ENCODE data around the gene ATP1B3. TPM values are rescaled to one million over a fixed set of nuclear protein-coding genes. Genes with fewer than 3 reads are reported as not detected.

ATP1B3 gene
- total RNA-seq, 1 donor from 2014 or later, result 248 TPM

- Mint-ChIP-seq H3K4me3 (ENCODE audit: unreplicated experiment) (no peak overlapping the region), H3K27ac (ENCODE audit: unreplicated experiment) (no peak overlapping the region), H3K36me3 (ENCODE audit: low read depth, unreplicated experiment) (peaks cover 12% of the 10 kb centered on the region), H3K4me1 (ENCODE audit: low read depth, unreplicated experiment) (peaks cover 1% of the 10 kb centered on the region), H3K27me3 (ENCODE audit: low read depth, unreplicated experiment) (no peaks in the 10 kb centered on the region), H3K9me3 (ENCODE audit: unreplicated experiment) (no peaks in the 10 kb centered on the region)
- Histone ChIP-seq H3K36me3 (ENCODE audit: insufficient read depth, low read length) (no peaks in the 10 kb centered on the region), H3K9me3 (ENCODE audit: insufficient read depth, low read depth, low read length) (no peaks in the 10 kb centered on the region), H4K20me1 (ENCODE audit: insufficient read depth, low read length) (no peaks in the 10 kb centered on the region), H3K4me1 (ENCODE audit: insufficient read depth, low read length) (no peaks in the 10 kb centered on the region), H3K79me2 (ENCODE audit: insufficient read depth, low read length) (no peaks in the 10 kb centered on the region), H3K4me3 (ENCODE audit: insufficient read depth, low read depth, low read length) (no peak overlapping the region), H3K9ac (ENCODE audit: low read length) (no peak overlapping the region), H3K27me3 (ENCODE audit: insufficient read depth, low read length) (no peaks in the 10 kb centered on the region), H3K4me2 (ENCODE audit: low read length) (no peak overlapping the region), H2AFZ (ENCODE audit: low read depth, low read length) (no peak overlapping the region), H3K27ac (ENCODE audit: low read depth, low read length) (no peak overlapping the region)
- no peak for TF ChIP-seq EZH2 (IDR thresholded peaks at IDR 0.05; ENCODE audit: insufficient read depth, low read length)
- no peak for TF ChIP-seq CTCF (IDR thresholded peaks at IDR 0.05; ENCODE audit: insufficient read depth, low read depth, low read length)
- FAIRE-seq, result no peak
- no peak for DNase-seq (ENCODE audit: low read depth)
Observed at GRCh38 chr3:141945726-141946485, 69.5 kb downstream of the ATP1B3 start.

DNA sequence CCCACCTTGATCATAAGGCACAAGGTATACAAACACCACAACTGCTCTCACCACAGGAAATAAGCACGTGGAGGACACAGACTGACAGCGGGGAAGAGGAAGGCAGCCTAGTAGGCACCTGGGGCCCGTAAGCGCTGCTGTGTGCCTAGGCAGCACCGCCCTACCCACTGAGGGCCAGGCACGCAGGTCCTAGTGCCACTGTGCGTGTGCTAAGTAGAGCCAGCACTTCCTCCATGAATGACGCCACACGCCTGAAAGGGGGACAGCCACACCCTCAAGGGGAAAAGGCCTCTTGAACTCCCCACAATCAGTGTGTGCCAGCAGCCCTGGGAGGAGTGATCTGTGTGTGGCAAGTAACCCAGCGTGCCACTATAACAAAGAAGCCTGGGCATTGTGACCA is 73.0 kb downstream of the ATP1B3 start:
- Histone ChIP-seq H3K9ac (ENCODE audit: low read length) (no peak overlapping the region), H3K4me2 (ENCODE audit: low read length) (no peak overlapping the region), H3K27ac (ENCODE audit: low read depth, low read length) (no peak overlapping the region), H3K9me3 (ENCODE audit: insufficient read depth, low read depth, low read length) (no peaks in the 10 kb centered on the region), H3K79me2 (ENCODE audit: insufficient read depth, low read length) (no peaks in the 10 kb centered on the region), H3K4me1 (ENCODE audit: insufficient read depth, low read length) (no peaks in the 10 kb centered on the region), H3K27me3 (ENCODE audit: insufficient read depth, low read length) (no peaks in the 10 kb centered on the region), H3K36me3 (ENCODE audit: insufficient read depth, low read length) (peaks cover 2% of the 10 kb centered on the region), H2AFZ (ENCODE audit: low read depth, low read length) (no peak overlapping the region), H3K4me3 (ENCODE audit: insufficient read depth, low read depth, low read length) (no peak overlapping the region), H4K20me1 (ENCODE audit: insufficient read depth, low read length) (no peaks in the 10 kb centered on the region)
- no peak for FAIRE-seq
- Mint-ChIP-seq H3K27ac (ENCODE audit: unreplicated experiment) (no peak overlapping the region), H3K9me3 (ENCODE audit: unreplicated experiment) (no peaks in the 10 kb centered on the region), H3K4me3 (ENCODE audit: unreplicated experiment) (no peak overlapping the region), H3K4me1 (ENCODE audit: low read depth, unreplicated experiment) (peaks cover 1% of the 10 kb centered on the region), H3K36me3 (ENCODE audit: low read depth, unreplicated experiment) (peaks cover 18% of the 10 kb centered on the region), H3K27me3 (ENCODE audit: low read depth, unreplicated experiment) (no peaks in the 10 kb centered on the region)
- DNase-seq (ENCODE audit: low read depth), result no peak
- TF ChIP-seq CTCF (IDR thresholded peaks at IDR 0.05; ENCODE audit: insufficient read depth, low read depth, low read length), result no peak
- TF ChIP-seq EZH2 (IDR thresholded peaks at IDR 0.05; ENCODE audit: insufficient read depth, low read length), result no peak

DNA sequence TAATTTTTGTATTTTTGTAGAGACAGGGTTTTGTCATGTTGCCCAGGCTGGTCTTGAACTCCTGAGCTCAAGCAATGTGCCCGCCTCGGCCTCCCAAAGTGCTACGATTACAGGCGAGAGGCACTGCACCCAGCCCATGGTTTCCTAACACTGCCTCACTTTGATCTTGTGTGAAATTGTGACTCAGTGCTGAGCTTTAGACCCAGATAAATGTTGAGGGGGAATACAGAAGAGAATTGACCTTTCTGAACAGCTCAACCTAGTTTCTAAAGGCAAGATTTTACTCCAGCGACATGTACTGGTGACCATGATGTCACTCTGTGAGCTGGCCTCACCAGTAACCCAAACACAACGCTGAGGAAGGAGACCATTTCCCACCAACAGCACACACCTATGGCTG is 73.5 kb downstream of the ATP1B3 start:
- no peak overlapping the region for H3K4me3 ChIP-seq (ENCODE audit: insufficient read depth, low read depth, low read length)
- TF ChIP-seq EZH2 (IDR thresholded peaks at IDR 0.05; ENCODE audit: insufficient read depth, low read length) (no peak), CTCF (IDR thresholded peaks at IDR 0.05; ENCODE audit: insufficient read depth, low read depth, low read length) (no peak)
- H3K9me3 Mint-ChIP-seq (ENCODE audit: unreplicated experiment), result no peaks in the 10 kb centered on the region
- no peaks in the 10 kb centered on the region for H4K20me1 ChIP-seq (ENCODE audit: insufficient read depth, low read length)
- no peaks in the 10 kb centered on the region for H3K79me2 ChIP-seq (ENCODE audit: insufficient read depth, low read length)
- no peak overlapping the region for H3K27ac ChIP-seq (ENCODE audit: low read depth, low read length)
- peaks cover 3% of the 10 kb centered on the region for H3K4me1 ChIP-seq (ENCODE audit: insufficient read depth, low read length)
- H3K27me3 Mint-ChIP-seq (ENCODE audit: low read depth, unreplicated experiment), result no peaks in the 10 kb centered on the region
- no peaks in the 10 kb centered on the region for H3K9me3 ChIP-seq (ENCODE audit: insufficient read depth, low read depth, low read length)
- FAIRE-seq (no peak), DNase-seq (ENCODE audit: low read depth) (no peak)
- H3K4me1 Mint-ChIP-seq (ENCODE audit: low read depth, unreplicated experiment), result peaks cover 2% of the 10 kb centered on the region
- H3K27me3 ChIP-seq (ENCODE audit: insufficient read depth, low read length), result no peaks in the 10 kb centered on the region
- no peak overlapping the region for H3K4me3 Mint-ChIP-seq (ENCODE audit: unreplicated experiment)
- no peak overlapping the region for H3K9ac ChIP-seq (ENCODE audit: low read length)
- H2AFZ ChIP-seq (ENCODE audit: low read depth, low read length), result no peak overlapping the region
- H3K36me3 ChIP-seq (ENCODE audit: insufficient read depth, low read length), result peaks cover 2% of the 10 kb centered on the region
- H3K27ac Mint-ChIP-seq (ENCODE audit: unreplicated experiment), result no peak overlapping the region
- H3K4me2 ChIP-seq (ENCODE audit: low read length), result no peak overlapping the region
- H3K36me3 Mint-ChIP-seq (ENCODE audit: low read depth, unreplicated experiment), result peaks cover 18% of the 10 kb centered on the region
